PFSK-1 (cell line): ENCODE data around the gene SOSTDC1.
A peak's percentile ranks its signal among the peaks of the same experiment; 100 is the strongest.

Experiments
- FOXP2 ChIP-seq: optimal IDR thresholded peaks from 2 replicates; pipeline ENCODE3; 2011; ENCODE audit warnings: borderline replicate concordance, control low read depth, inconsistent platforms; ENCODE audit not compliant: insufficient read depth; ENCODE audit errors: extremely low read length, extremely low read depth
- POLR2AphosphoS5 ChIP-seq: IDR thresholded peaks from 2 replicates; pipeline ENCODE4 v1.6.1; 2012; ENCODE audit warnings: low read depth, mild to moderate bottlenecking, control low read depth, low read length, moderate library complexity
- REST ChIP-seq, 2 experiments: IDR thresholded peaks; 2 replicates each; pipeline versions ENCODE4 v1.6.1 to v1.8.0; 2011 to 2012; ENCODE audit warnings: low read depth in 2 of 2, low read length in 2 of 2, control low read depth in 1 of 2, inconsistent platforms in 1 of 2, mild to moderate bottlenecking in 1 of 2, moderate library complexity in 1 of 2; ENCODE audit not compliant: insufficient read depth in 1 of 2
- SIN3A ChIP-seq: IDR thresholded peaks from 2 replicates; pipeline ENCODE4 v1.6.1; 2012; ENCODE audit warnings: mild to moderate bottlenecking, low read length, moderate library complexity, borderline replicate concordance; ENCODE audit not compliant: insufficient read depth

- peak; percentile 16 for TF ChIP-seq FOXP2
- no peak for TF ChIP-seq REST (IDR thresholded peaks at IDR 0.05; ENCODE audit: insufficient read depth in 1 of 2, low read depth in 2 of 2, low read length in 2 of 2)
- peak; percentile 88 for TF ChIP-seq POLR2AphosphoS5
- TF ChIP-seq SIN3A = no peak
Observed at GRCh38 chr7:16420649-16421332, 44.7 kb downstream of the SOSTDC1 start.
